ENCODE results near the gene SLC4A5. TPM values are rescaled to one million over a fixed set of nuclear protein-coding genes. Genes with fewer than 3 reads are reported as not detected.

SLC4A5 gene
- total RNA-seq, 1 experiment from 2014 or later, result not detected

DNA sequence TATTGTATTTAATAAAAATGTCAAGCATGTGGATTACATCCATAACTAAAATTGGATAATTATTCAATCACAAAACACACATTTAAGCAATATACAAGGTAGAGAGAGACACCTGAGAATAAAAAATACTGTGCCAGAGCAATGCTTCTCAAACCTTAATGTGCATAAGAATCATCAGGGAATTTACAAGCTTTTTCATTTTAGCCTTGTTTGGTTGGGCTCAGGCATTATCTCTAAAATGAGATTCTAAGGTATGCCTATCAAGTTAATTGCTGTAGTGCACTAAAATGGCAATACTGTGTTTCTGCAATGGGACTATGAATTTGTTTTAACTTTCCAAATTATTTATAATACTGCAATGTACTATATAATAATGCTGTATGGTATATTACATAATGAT is 165.5 kb downstream of the SLC4A5 start:
- BruUV-seq (replicated peaks), result no TSS peak
- intact Hi-C loops (cut with micrococcal nuclease; ENCODE audit: unreplicated experiment), result loop anchor here (1.0 kb wide), 1 partner anchor 21 kb away; the partner anchor contains the start of gene MTHFD2

GRCh38 chr2:74174909-74175308 is 168.3 kb downstream of the SLC4A5 start:
- TF ChIP-seq, protein P1, sequence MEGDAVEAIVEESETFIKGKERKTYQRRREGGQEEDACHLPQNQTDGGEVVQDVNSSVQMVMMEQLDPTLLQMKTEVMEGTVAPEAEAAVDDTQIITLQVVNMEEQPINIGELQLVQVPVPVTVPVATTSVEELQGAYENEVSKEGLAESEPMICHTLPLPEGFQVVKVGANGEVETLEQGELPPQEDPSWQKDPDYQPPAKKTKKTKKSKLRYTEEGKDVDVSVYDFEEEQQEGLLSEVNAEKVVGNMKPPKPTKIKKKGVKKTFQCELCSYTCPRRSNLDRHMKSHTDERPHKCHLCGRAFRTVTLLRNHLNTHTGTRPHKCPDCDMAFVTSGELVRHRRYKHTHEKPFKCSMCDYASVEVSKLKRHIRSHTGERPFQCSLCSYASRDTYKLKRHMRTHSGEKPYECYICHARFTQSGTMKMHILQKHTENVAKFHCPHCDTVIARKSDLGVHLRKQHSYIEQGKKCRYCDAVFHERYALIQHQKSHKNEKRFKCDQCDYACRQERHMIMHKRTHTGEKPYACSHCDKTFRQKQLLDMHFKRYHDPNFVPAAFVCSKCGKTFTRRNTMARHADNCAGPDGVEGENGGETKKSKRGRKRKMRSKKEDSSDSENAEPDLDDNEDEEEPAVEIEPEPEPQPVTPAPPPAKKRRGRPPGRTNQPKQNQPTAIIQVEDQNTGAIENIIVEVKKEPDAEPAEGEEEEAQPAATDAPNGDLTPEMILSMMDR (conservative IDR thresholded peaks at IDR 0.05), result no peak
- no peak for TF ChIP-seq EZH2 (IDR thresholded peaks at IDR 0.05; ENCODE audit: low read depth)
- no peak overlapping the region for H3K4me3 ChIP-seq
- H2AFZ ChIP-seq, result no peak overlapping the region
- H4K20me1 ChIP-seq (ENCODE audit: insufficient read depth), result peaks cover 66% of the 10 kb centered on the region
- BruUV-seq (replicated peaks), result no TSS peak
- H3K4me2 ChIP-seq, result peak overlapping the region; percentile 3; the same call in 1 of the 2 replicates
- H3K4me1 ChIP-seq (replicated peaks; ENCODE audit: insufficient read depth), result peaks cover 21% of the 10 kb centered on the region
- H3K36me3 ChIP-seq (ENCODE audit: low read depth), result peaks cover 19% of the 10 kb centered on the region
- CTCF ChIA-PET, result no interaction called here
- H3K79me2 ChIP-seq (ENCODE audit: low read depth), result peaks cover 72% of the 10 kb centered on the region
- DNase-seq, result no peak
- H3K9me2 ChIP-seq (ENCODE audit: insufficient read depth), result no peaks in the 10 kb centered on the region
- intact Hi-C loops (cut with micrococcal nuclease; ENCODE audit: unreplicated experiment), result no loop called here
- no peaks in the 10 kb centered on the region for H3K9me3 ChIP-seq (ENCODE audit: insufficient read depth, low read depth)
- peaks cover 14% of the 10 kb centered on the region; the same call in 1 of the 2 replicates for H3F3A ChIP-seq (ENCODE audit: insufficient read depth, low read depth)
- POLR2A ChIA-PET (ENCODE audit: unreplicated experiment), result no interaction called here
- no peaks in the 10 kb centered on the region for H3K27me3 ChIP-seq (ENCODE audit: insufficient read depth, low read depth)
- H3K27ac ChIP-seq, result no peak overlapping the region

More for the DNA sequence above, 165.5 kb downstream of the SLC4A5 start:
- DNase-seq, result no peak
- Histone ChIP-seq H3K4me1 (replicated peaks; ENCODE audit: insufficient read depth) (peaks cover 21% of the 10 kb centered on the region), H3K79me2 (ENCODE audit: low read depth) (peaks cover 58% of the 10 kb centered on the region), H3K9me3 (ENCODE audit: insufficient read depth, low read depth) (no peaks in the 10 kb centered on the region), H3K4me3 (peak overlapping the region; percentile 84), H3K9me2 (ENCODE audit: insufficient read depth) (no peaks in the 10 kb centered on the region), H3K27ac (peak overlapping the region; percentile 76), H4K20me1 (ENCODE audit: insufficient read depth) (peaks cover 54% of the 10 kb centered on the region), H3K27me3 (ENCODE audit: insufficient read depth, low read depth) (no peaks in the 10 kb centered on the region), H3F3A (ENCODE audit: insufficient read depth, low read depth) (peaks cover 4% of the 10 kb centered on the region; the same call in 1 of the 2 replicates), H3K4me2 (peak overlapping the region; percentile 95), H3K36me3 (ENCODE audit: low read depth) (peaks cover 5% of the 10 kb centered on the region), H2AFZ (peak overlapping the region; percentile 83)
- POLR2A ChIA-PET (ENCODE audit: unreplicated experiment), result interaction anchor here (0.7 kb wide), 1 partner anchor 349 kb away, joined by 3 read pairs; no protein-coding TSS in a partner anchor
- TF ChIP-seq, protein P1 (conservative IDR thresholded peaks at IDR 0.05), result no peak
- no peak for TF ChIP-seq EZH2 (IDR thresholded peaks at IDR 0.05; ENCODE audit: low read depth)
- CTCF ChIA-PET, result interaction anchor here (0.6 kb wide), 1 partner anchor 90 kb away, joined by 3 read pairs; no protein-coding TSS in a partner anchor

DNA sequence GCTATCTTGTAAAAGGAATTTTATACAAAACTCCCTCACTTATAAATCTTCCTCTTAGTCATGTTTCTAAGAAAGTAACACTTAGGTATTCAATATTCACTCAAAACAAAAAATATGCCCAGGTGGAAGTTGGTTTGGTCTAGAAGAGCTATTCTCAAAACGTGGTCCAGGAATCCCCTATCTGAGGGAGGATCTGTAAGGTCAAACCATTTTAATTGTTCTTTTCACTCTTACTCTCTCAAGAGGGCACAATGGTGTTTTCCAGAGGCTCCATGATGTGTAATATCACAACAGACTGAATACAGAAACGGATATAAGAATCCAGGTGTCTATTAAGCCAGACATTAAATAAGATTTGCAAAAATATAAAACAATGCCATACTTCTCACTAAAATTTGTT is 174.5 kb downstream of the SLC4A5 start:
- Histone ChIP-seq H3K9me2 (ENCODE audit: insufficient read depth) (no peaks in the 10 kb centered on the region), H3K4me3 (no peak overlapping the region), H3K4me2 (no peak overlapping the region), H2AFZ (no peak overlapping the region), H3K9me3 (ENCODE audit: insufficient read depth, low read depth) (no peaks in the 10 kb centered on the region; the same call in 1 of the 2 replicates), H3K27me3 (ENCODE audit: insufficient read depth, low read depth) (no peaks in the 10 kb centered on the region), H4K20me1 (ENCODE audit: insufficient read depth) (peaks cover 50% of the 10 kb centered on the region), H3K4me1 (replicated peaks; ENCODE audit: insufficient read depth) (no peaks in the 10 kb centered on the region), H3K79me2 (ENCODE audit: low read depth) (peaks cover 39% of the 10 kb centered on the region), H3F3A (ENCODE audit: insufficient read depth, low read depth) (peaks cover 18% of the 10 kb centered on the region; the same call in 1 of the 2 replicates), H3K36me3 (ENCODE audit: low read depth) (peaks cover 55% of the 10 kb centered on the region), H3K27ac (no peak overlapping the region)
- DNase-seq, result no peak
- POLR2A ChIA-PET (ENCODE audit: unreplicated experiment), result interaction anchor here (0.6 kb wide), 1 partner anchor 340 kb away, joined by 3 read pairs; the partner anchor contains the start of gene STAMBP
- BruUV-seq (replicated peaks), result no TSS peak
- CTCF ChIA-PET, result interaction anchor here (0.5 kb wide), 1 partner anchor 151 kb away, joined by 4 read pairs; no protein-coding TSS in a partner anchor
- TF ChIP-seq EZH2 (IDR thresholded peaks at IDR 0.05; ENCODE audit: low read depth), result no peak
- TF ChIP-seq, protein P1 (conservative IDR thresholded peaks at IDR 0.05), result no peak
- intact Hi-C loops (cut with micrococcal nuclease; ENCODE audit: unreplicated experiment), result no loop called here

Other genes with a start within 250 kb of the SLC4A5 start
- 28.2 and 30.4 TPM in 2 replicates for gene BOLA3, start 195.5 kb downstream of the SLC4A5 start, total RNA-seq (2021)
- 138 and 143 TPM in 2 replicates for gene MOB1A, start 164.5 kb downstream of the SLC4A5 start, total RNA-seq (2021)
- gene MTHFD2, start 144.8 kb downstream of the SLC4A5 start, total RNA-seq (2021), result 192 and 197 TPM in 2 replicates
- 130 and 147 TPM in 2 replicates for gene DCTN1, start 36.9 kb upstream of the SLC4A5 start, total RNA-seq (2021)
- 9.8 and 12.0 TPM in 2 replicates for gene C2orf81, start 78.2 kb upstream of the SLC4A5 start, total RNA-seq (2021)
- gene WDR54, start 78.3 kb upstream of the SLC4A5 start, total RNA-seq (2021), result 46.7 and 53.0 TPM in 2 replicates
- 58.9 and 63.4 TPM in 2 replicates for gene RTKN, start 98.5 kb upstream of the SLC4A5 start, total RNA-seq (2021)
- gene INO80B, start 111.7 kb upstream of the SLC4A5 start, total RNA-seq (2021), result 32.5 and 34.2 TPM in 2 replicates
- gene WBP1, start 115.0 kb upstream of the SLC4A5 start, total RNA-seq (2021), result 68.0 and 74.7 TPM in 2 replicates
- gene MOGS, start 122.0 kb upstream of the SLC4A5 start, total RNA-seq (2021), result 70.5 and 88.8 TPM in 2 replicates
- gene MRPL53, start 129.3 kb upstream of the SLC4A5 start, total RNA-seq (2021), result 42.9 and 51.1 TPM in 2 replicates
- gene CCDC142, start 139.6 kb upstream of the SLC4A5 start, total RNA-seq (2021), result 16.8 and 19.8 TPM in 2 replicates
- 20.1 and 21.8 TPM in 2 replicates for gene TTC31, start 139.7 kb upstream of the SLC4A5 start, total RNA-seq (2021)
- gene LBX2, start 156.2 kb upstream of the SLC4A5 start, total RNA-seq (2021), result 0.76 and 2.0 TPM in 2 replicates
- gene PCGF1, start 164.3 kb upstream of the SLC4A5 start, total RNA-seq (2021), result 24.9 and 31.3 TPM in 2 replicates
- 3.1 and 3.8 TPM in 2 replicates for gene TLX2, start 171.0 kb upstream of the SLC4A5 start, total RNA-seq (2021)
- 1.3 and 1.7 TPM in 2 replicates for gene DQX1, start 182.8 kb upstream of the SLC4A5 start, total RNA-seq (2021)
- gene AUP1, start 186.3 kb upstream of the SLC4A5 start, total RNA-seq (2021), result 79.2 and 84.0 TPM in 2 replicates
- 23.2 and 23.5 TPM in 2 replicates for gene HTRA2, start 186.5 kb upstream of the SLC4A5 start, total RNA-seq (2021)
- 3.1 and 5.0 TPM in 2 replicates for gene LOXL3, start 210.5 kb upstream of the SLC4A5 start, total RNA-seq (2021)
- 15.0 and 27.8 TPM in 2 replicates for gene DOK1, start 211.3 kb upstream of the SLC4A5 start, total RNA-seq (2021)